ENCODE results near the gene CASZ1. TPM values are rescaled to one million over a fixed set of nuclear protein-coding genes. Genes with fewer than 3 reads are reported as not detected.
A peak's percentile ranks its signal among the peaks of the same experiment; 100 is the strongest.

Gene CASZ1
- total and polyA plus RNA-seq, 2 donors (not counting 1 experiment from before 2014, with no cell fraction given): 0.34 to 0.50 TPM

GRCh38 chr1:10698726-10699469 lies 97.5 kb downstream of the CASZ1 start:
- H3K4me3 ChIP-seq (replicated peaks in 1 of 4; ENCODE audit: control extremely low read depth in 1 of 4, insufficient read depth in 1 of 4, low read depth in 3 of 4, low read length in 4 of 4): no peak overlapping the region
- no peaks in the 10 kb centered on the region for H4K20me1 ChIP-seq (ENCODE audit: control insufficient read depth, extremely low read depth, insufficient read depth, low read length)
- no peak overlapping the region for H3K4me2 ChIP-seq (ENCODE audit: extremely low read depth, insufficient read depth, low read length)
- no peaks in the 10 kb centered on the region for H3K4me1 ChIP-seq (ENCODE audit: control insufficient read depth, extremely low read depth, insufficient read depth, low read length)
- no peak overlapping the region for H3K9ac ChIP-seq (ENCODE audit: insufficient read depth, low read length)
- no peak overlapping the region for H2AFZ ChIP-seq (ENCODE audit: low read length)
- no peaks in the 10 kb centered on the region for H3K9me3 ChIP-seq (ENCODE audit: control insufficient read depth, insufficient read depth, low read depth, low read length)
- DNase-seq (ENCODE audit: low read depth in 2 of 2): no peak
- H3K36me3 ChIP-seq (ENCODE audit: control insufficient read depth, insufficient read depth, low read length): no peaks in the 10 kb centered on the region
- H3K79me2 ChIP-seq (ENCODE audit: control insufficient read depth, insufficient read depth, low read length): no peaks in the 10 kb centered on the region
- TF ChIP-seq CTCF (conservative IDR thresholded peaks at IDR 0.05 in 1 of 2, IDR thresholded peaks at IDR 0.05 in 1 of 2; ENCODE audit: low read depth in 1 of 2, low read length in 2 of 2): no peak
- no peak for TF ChIP-seq EZH2 (IDR thresholded peaks at IDR 0.05; ENCODE audit: low read length, missing control alignments)
- H3K27me3 ChIP-seq (ENCODE audit: control insufficient read depth, insufficient read depth, low read length): no peaks in the 10 kb centered on the region
- no peak overlapping the region for H3K27ac ChIP-seq (ENCODE audit: insufficient read depth, low read length)

GRCh38 chr1:10697621-10698160 lies 98.8 kb downstream of the CASZ1 start:
- no peaks in the 10 kb centered on the region for H3K9me3 ChIP-seq (ENCODE audit: control insufficient read depth, insufficient read depth, low read depth, low read length)
- no peak overlapping the region for H2AFZ ChIP-seq (ENCODE audit: low read length)
- no peaks in the 10 kb centered on the region for H3K27me3 ChIP-seq (ENCODE audit: control insufficient read depth, insufficient read depth, low read length)

GRCh38 chr1:10696977-10697376 lies 99.5 kb downstream of the CASZ1 start:
- Histone ChIP-seq H2AFZ (ENCODE audit: low read length) (no peak overlapping the region), H3K27me3 (ENCODE audit: control insufficient read depth, insufficient read depth, low read length) (no peaks in the 10 kb centered on the region), H3K36me3 (ENCODE audit: control insufficient read depth, insufficient read depth, low read length) (no peaks in the 10 kb centered on the region), H3K4me2 (ENCODE audit: extremely low read depth, insufficient read depth, low read length) (no peak overlapping the region), H3K79me2 (ENCODE audit: control insufficient read depth, insufficient read depth, low read length) (no peaks in the 10 kb centered on the region), H3K27ac (ENCODE audit: insufficient read depth, low read length) (no peak overlapping the region), H3K9me3 (ENCODE audit: control insufficient read depth, insufficient read depth, low read depth, low read length) (no peaks in the 10 kb centered on the region), H3K9ac (ENCODE audit: insufficient read depth, low read length) (no peak overlapping the region), H3K4me1 (ENCODE audit: control insufficient read depth, extremely low read depth, insufficient read depth, low read length) (no peaks in the 10 kb centered on the region), H3K4me3 (replicated peaks in 1 of 4; ENCODE audit: control extremely low read depth in 1 of 4, insufficient read depth in 1 of 4, low read depth in 3 of 4, low read length in 4 of 4) (no peak overlapping the region), H4K20me1 (ENCODE audit: control insufficient read depth, extremely low read depth, insufficient read depth, low read length) (no peaks in the 10 kb centered on the region)
- DNase-seq (ENCODE audit: low read depth in 2 of 2): peak; percentile 9 to 37
- TF ChIP-seq CTCF (conservative IDR thresholded peaks at IDR 0.05 in 1 of 2, IDR thresholded peaks at IDR 0.05 in 1 of 2; ENCODE audit: low read depth in 1 of 2, low read length in 2 of 2): no peak
- TF ChIP-seq EZH2 (IDR thresholded peaks at IDR 0.05; ENCODE audit: low read length, missing control alignments): no peak

More at GRCh38 chr1:10697621-10698160, 98.8 kb downstream of the CASZ1 start:
- Histone ChIP-seq H3K4me2 (ENCODE audit: extremely low read depth, insufficient read depth, low read length) (no peak overlapping the region), H4K20me1 (ENCODE audit: control insufficient read depth, extremely low read depth, insufficient read depth, low read length) (no peaks in the 10 kb centered on the region), H3K36me3 (ENCODE audit: control insufficient read depth, insufficient read depth, low read length) (no peaks in the 10 kb centered on the region), H3K4me1 (ENCODE audit: control insufficient read depth, extremely low read depth, insufficient read depth, low read length) (no peaks in the 10 kb centered on the region), H3K27ac (ENCODE audit: insufficient read depth, low read length) (no peak overlapping the region), H3K9ac (ENCODE audit: insufficient read depth, low read length) (no peak overlapping the region), H3K4me3 (replicated peaks in 1 of 4; ENCODE audit: control extremely low read depth in 1 of 4, insufficient read depth in 1 of 4, low read depth in 3 of 4, low read length in 4 of 4) (no peak overlapping the region), H3K79me2 (ENCODE audit: control insufficient read depth, insufficient read depth, low read length) (no peaks in the 10 kb centered on the region)
- no peak for DNase-seq (ENCODE audit: low read depth in 2 of 2)
- TF ChIP-seq CTCF (conservative IDR thresholded peaks at IDR 0.05 in 1 of 2, IDR thresholded peaks at IDR 0.05 in 1 of 2; ENCODE audit: low read depth in 1 of 2, low read length in 2 of 2): no peak
- TF ChIP-seq EZH2 (IDR thresholded peaks at IDR 0.05; ENCODE audit: low read length, missing control alignments): no peak
